ENCODE measurements around the gene IGFN1.

GRCh38 chr1:201145132-201145531 is 45.5 kb upstream of the IGFN1 start:
- TF ChIP-seq XRCC5 (IDR thresholded peaks at IDR 0.05; ENCODE audit: low read depth, low read length) (no peak), POLR2A (conservative IDR thresholded peaks at IDR 0.05) (no peak), MTA3 (IDR thresholded peaks at IDR 0.05; ENCODE audit: borderline replicate concordance) (no peak)

All from K562 (cell line).